Transverse colon (tissue), 3 donors: ENCODE results near the gene FNTB.

Experiments used
- EP300 ChIP-seq: sonication (generic); formaldehyde crosslinking; IDR thresholded peaks from one replicate; pipeline ENCODE4 v1.6.1; 2017; ENCODE audit warnings: antibody characterized with exemption, low read depth
- POLR2A ChIP-seq: fragments of 450-650 bp; IDR thresholded peaks from one replicate; pipeline ENCODE4 v1.6.1; 2016; ENCODE audit warnings: antibody characterized with exemption, mild to moderate bottlenecking, moderate library complexity
- TF ChIP-seq, protein P1 (sequence below), 5 experiments: fragments of 200-600 bp in 3 of 5; fragments of 450-650 bp in 2 of 5; sonication (generic) in 3 of 5; IDR thresholded peaks; 1 replicate in 2 of 5; 2 replicates in 3 of 5; pipeline ENCODE4 v1.5.1; 2016 to 2017; ENCODE audit warnings: antibody characterized with exemption in 5 of 5, inconsistent platforms in 3 of 5, mild to moderate bottlenecking in 2 of 5, moderate library complexity in 1 of 5

DNA sequence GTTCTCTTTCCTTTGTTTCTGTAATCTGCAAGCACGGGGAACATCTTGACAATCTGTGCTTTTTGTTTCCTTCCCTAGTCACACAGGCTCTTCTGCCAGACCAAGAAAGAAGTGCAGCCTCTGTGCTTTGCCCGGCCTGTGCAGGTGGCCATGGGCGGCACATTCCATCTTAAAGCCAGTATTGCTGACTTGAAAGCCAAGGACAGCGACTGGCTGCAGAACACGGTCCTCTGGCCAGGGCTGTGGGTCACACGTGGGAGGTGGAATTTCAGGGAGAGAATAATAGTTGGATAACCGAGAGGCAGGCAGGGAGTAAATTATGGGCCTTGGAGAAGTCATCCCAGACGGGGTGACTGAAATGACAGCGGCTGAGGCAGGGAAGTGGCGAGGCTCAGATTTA, 24.8 kb downstream of the FNTB start:
- TF ChIP-seq POLR2A (no peak), EP300 (no peak)
- TF ChIP-seq, protein P1, sequence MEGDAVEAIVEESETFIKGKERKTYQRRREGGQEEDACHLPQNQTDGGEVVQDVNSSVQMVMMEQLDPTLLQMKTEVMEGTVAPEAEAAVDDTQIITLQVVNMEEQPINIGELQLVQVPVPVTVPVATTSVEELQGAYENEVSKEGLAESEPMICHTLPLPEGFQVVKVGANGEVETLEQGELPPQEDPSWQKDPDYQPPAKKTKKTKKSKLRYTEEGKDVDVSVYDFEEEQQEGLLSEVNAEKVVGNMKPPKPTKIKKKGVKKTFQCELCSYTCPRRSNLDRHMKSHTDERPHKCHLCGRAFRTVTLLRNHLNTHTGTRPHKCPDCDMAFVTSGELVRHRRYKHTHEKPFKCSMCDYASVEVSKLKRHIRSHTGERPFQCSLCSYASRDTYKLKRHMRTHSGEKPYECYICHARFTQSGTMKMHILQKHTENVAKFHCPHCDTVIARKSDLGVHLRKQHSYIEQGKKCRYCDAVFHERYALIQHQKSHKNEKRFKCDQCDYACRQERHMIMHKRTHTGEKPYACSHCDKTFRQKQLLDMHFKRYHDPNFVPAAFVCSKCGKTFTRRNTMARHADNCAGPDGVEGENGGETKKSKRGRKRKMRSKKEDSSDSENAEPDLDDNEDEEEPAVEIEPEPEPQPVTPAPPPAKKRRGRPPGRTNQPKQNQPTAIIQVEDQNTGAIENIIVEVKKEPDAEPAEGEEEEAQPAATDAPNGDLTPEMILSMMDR (IDR thresholded peaks at IDR 0.05), result no peak
